Measurements from ENCODE around the gene TARDBP.
"Not testable (repeated sequence)": the region's sequence is repeated elsewhere in the genome, so short reads cannot be mapped to it uniquely, and the experiment has no call there.

The TARDBP gene

GRCh38 chr1:10980841-10981727 lies 31.4 kb upstream of the TARDBP start:
- TF ChIP-seq, protein P1, sequence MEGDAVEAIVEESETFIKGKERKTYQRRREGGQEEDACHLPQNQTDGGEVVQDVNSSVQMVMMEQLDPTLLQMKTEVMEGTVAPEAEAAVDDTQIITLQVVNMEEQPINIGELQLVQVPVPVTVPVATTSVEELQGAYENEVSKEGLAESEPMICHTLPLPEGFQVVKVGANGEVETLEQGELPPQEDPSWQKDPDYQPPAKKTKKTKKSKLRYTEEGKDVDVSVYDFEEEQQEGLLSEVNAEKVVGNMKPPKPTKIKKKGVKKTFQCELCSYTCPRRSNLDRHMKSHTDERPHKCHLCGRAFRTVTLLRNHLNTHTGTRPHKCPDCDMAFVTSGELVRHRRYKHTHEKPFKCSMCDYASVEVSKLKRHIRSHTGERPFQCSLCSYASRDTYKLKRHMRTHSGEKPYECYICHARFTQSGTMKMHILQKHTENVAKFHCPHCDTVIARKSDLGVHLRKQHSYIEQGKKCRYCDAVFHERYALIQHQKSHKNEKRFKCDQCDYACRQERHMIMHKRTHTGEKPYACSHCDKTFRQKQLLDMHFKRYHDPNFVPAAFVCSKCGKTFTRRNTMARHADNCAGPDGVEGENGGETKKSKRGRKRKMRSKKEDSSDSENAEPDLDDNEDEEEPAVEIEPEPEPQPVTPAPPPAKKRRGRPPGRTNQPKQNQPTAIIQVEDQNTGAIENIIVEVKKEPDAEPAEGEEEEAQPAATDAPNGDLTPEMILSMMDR (IDR thresholded peaks at IDR 0.05) = no peak
- TF ChIP-seq ZFX (IDR thresholded peaks at IDR 0.05; ENCODE audit: borderline replicate concordance) = no peak
- H3K27ac ChIP-seq = no peak overlapping the region

GRCh38 chr1:10986525-10986890 lies 25.9 kb upstream of the TARDBP start:
- H3K27ac ChIP-seq = no peak overlapping the region

DNA sequence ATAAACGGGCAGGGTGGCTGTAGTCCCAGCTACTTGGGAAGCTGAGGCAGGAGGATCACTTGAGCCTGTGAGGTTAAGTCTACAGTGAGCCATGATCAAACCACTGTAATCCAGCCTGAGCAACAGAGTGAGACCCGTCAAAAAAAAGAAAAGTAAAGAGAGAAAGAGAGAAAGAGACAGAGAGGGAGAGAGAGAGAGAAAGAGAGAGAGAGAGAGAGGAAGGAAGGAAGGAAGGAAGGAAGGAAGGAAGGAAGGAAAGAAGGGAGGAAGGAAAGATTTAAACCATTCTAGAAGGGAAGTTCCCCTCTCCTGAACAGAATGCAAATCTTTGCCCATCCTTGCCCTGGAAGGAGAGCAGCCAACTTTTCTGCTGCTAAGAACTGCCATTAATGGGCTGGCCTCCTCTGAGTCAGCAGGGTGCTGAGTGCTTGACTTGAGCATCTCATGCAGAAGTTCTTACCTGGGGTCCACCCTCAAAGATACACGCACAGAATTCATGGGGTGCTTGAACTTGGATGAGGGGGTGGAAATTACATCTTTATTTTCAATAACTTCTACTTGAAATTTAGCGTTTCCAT lies 24.5 kb upstream of the TARDBP start:
- TF ChIP-seq, protein P1 (IDR thresholded peaks at IDR 0.05) = no peak
- no peak for TF ChIP-seq ZFX (IDR thresholded peaks at IDR 0.05; ENCODE audit: borderline replicate concordance)
- no peak overlapping the region for H3K27ac ChIP-seq

More at GRCh38 chr1:10986525-10986890, 25.9 kb upstream of the TARDBP start:
- TF ChIP-seq, protein P1 (IDR thresholded peaks at IDR 0.05) = no peak
- TF ChIP-seq ZFX (IDR thresholded peaks at IDR 0.05; ENCODE audit: borderline replicate concordance) = no peak

DNA sequence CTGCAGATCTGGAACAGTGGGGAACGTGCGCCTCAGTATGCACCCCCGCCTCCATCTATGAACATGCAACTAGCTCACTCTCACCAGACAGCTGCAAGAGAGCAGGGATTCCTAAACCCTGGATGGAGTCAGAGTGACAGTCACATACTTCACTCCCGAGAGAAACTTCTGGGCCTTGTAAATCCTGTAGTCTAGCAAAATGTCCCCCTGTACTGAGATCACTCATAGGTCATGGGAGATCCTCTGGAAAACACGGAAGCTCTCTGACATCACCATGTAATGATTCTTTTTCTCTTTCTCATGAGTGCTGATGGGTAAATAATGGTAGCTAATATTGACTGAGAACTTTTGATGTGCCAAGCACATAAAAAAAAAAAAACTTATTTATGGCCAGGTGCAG lies 23.4 kb upstream of the TARDBP start:
- H3K27ac ChIP-seq = no peak overlapping the region
- TF ChIP-seq ZFX (IDR thresholded peaks at IDR 0.05; ENCODE audit: borderline replicate concordance) = no peak
- TF ChIP-seq, protein P1 (IDR thresholded peaks at IDR 0.05) = no peak

- not testable (repeated sequence) for H3K27ac ChIP-seq
These were observed 22.4 kb upstream of the TARDBP start for GRCh38 chr1:10989920-10990516.

DNA sequence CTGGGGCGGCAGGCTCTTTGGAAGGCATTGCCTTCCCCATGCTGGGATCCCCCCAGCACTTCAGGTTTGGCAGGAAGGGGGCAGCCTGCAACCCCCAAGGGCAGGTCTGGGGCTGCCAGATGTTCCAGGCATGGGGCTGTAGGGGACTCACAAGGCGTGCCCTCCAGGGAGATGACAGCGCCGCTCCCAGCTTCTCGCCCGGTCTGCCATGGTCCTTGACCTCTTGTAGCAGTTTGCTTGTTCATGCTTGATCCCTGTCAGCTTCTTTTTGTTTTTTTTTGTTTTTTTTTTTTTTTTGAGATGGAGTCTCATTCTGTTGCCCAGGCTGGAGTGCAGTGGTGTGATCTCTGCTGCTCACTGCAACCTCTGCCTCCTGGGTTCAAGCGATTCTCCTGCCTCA lies 21.6 kb upstream of the TARDBP start:
- TF ChIP-seq ZFX (IDR thresholded peaks at IDR 0.05; ENCODE audit: borderline replicate concordance) = no peak
- TF ChIP-seq, protein P1 (IDR thresholded peaks at IDR 0.05) = no peak

DNA sequence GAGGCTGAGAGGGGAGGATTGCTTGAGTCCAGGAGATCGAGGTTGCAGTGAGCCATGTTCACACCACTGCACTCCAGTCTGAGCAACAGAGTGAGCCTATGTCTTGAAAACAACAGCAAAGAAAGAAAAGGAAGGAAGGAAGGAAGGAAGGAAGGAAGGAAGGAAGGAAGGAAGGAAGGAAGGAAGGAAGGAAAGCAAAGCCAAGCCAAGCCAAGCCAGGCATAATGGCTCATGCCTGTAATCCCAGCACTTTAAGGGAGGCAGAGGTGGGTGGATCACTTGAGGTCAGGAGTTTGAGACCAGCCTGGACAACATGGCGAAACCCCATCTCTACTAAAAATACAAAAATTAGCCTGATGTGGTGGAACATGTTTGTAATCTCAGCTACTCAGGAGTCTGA lies 20.4 kb upstream of the TARDBP start:
- not testable (repeated sequence) for H3K27ac ChIP-seq

More for the DNA sequence above, 21.6 kb upstream of the TARDBP start:
- H3K27ac ChIP-seq = no peak overlapping the region

GRCh38 chr1:10992864-10993263 lies 19.6 kb upstream of the TARDBP start:
- no peak overlapping the region for H3K27ac ChIP-seq
- TF ChIP-seq, protein P1 (IDR thresholded peaks at IDR 0.05) = no peak
- no peak for TF ChIP-seq ZFX (IDR thresholded peaks at IDR 0.05; ENCODE audit: borderline replicate concordance)

All from 22Rv1 (cell line).